CD4-positive, alpha-beta T cell treated with Interleukin-2 at 100 ng/mL for 4 hours (primary cell): ENCODE measurements around the gene UTP11.
A peak's percentile ranks its signal among the peaks of the same experiment; 100 is the strongest.

Experiments used
- DNase-seq: peaks from one replicate; pipeline ENCODE4 v3.0.0-alpha.2; 2020; ENCODE audit warnings: low spot score

Gene UTP11

GRCh38 chr1:38071312-38072256 is 59.0 kb downstream of the UTP11 start:
- DNase-seq: peak; percentile 8

DNA sequence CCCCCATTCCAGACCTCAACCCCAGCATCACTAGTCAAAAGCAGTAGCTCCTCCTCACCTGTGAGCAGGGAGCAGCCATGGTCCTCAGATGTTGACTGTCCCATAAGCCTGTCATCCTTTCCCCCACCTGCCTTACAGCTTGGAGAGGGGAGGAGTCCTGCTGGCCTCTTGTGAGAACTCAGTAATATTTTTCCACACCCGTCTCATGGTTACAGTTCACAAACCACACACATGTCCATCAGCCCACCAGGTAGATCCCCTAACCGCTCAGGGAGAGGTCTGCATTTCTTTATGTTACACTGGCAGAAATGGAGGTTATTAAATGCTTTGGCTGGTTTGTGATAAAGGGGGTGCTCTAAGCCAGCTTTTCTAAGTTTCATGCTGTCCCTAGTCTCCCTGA is 60.3 kb downstream of the UTP11 start:
- DNase-seq: no peak

DNA sequence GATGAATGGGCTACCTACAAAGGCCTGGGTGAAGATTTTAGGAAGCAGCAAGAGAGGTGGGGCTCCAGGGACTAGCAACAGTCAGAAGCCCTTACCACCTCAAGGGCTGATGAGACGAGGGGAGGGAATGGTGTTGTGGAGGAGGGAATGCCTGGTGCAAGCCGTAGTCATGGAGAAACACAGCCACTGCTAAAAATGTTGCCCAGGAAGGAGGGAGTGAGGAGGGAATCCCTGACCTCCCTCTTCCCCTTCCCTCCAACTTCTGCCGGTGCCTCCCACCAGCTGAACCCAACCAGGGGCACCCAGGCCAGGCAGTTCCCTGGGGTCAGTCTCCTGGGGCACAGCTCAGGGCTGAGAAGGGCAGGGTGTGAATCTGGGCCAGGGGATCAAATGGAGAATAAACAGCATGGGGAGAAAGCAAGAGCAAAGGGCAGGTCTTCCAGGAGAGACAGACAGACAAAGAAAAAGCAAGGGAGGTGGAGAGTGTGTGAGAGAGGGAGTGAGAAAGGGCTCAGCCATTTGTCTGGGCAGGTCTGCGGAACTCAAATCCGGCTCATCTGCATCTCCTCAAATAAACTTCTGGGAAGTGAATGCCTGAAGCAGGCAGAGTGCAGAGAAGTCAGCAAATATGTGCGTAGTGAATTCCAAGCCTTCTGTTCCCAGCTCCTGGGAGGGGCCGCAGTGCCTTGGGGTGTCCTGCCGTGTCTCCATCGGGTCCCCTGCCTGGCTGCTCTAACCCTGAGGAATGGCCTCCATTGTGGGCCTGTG is 61.2 kb downstream of the UTP11 start:
- DNase-seq: no peak

DNA sequence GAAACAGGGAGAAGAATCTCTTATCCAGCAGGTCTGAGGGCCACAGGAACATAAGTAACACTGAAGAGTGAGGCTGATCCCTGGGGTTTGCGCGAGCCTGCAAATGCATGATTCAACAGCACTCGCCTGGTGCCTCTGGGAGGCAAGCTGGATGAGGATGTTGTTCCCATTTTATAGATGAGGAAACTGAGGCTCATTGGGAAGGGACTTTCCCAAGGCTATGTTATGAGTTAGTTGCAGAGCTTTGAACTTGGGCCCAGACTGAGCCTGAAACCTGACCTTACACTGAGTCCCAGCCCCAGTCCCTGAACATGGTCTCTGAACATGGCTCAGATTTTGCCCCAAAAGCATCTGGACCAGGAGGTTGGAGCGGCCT is 61.8 kb downstream of the UTP11 start:
- DNase-seq: no peak
